ENCODE results near the gene ERG28. TPM values are rescaled to one million over a fixed set of nuclear protein-coding genes. Genes with fewer than 3 reads are reported as not detected.

ERG28 gene
- 10.6 and 12.6 TPM in 2 replicates for total RNA-seq (2013; cell fraction: nucleolus; rRNA removed)
- total RNA-seq (2014; rRNA removed), result 14.6 and 15.2 TPM in 2 replicates
- total RNA-seq (2014; rRNA removed; fragmentation: Illumina TruSeq; extraction: Trizol), result 19.1 and 21.0 TPM in 2 replicates
- 28.0 and 28.5 TPM in 2 replicates for total RNA-seq (2021)
- 22.0 TPM for polyA plus RNA-seq (2011; ENCODE audit: low read depth)
- 47.8 and 48.1 TPM in 2 replicates for polyA plus RNA-seq (2011; rRNA removed)
- polyA plus RNA-seq (2011; cell fraction: cytosol; rRNA removed), result 41.1 and 41.2 TPM in 2 replicates
- polyA plus RNA-seq (2011; cell fraction: nucleus; rRNA removed), result 10.9 and 13.6 TPM in 2 replicates
- 20.1 and 25.5 TPM in 2 replicates for polyA plus RNA-seq (2012)
- 48.0 and 59.2 TPM in 2 replicates for polyA plus RNA-seq (2014; fragmentation: Illumina TruSeq; extraction: Trizol)
- polyA plus RNA-seq (2014; fragmentation: Nextera tagmentation; extraction: Ambion mirVana), result 10 to 100 TPM; 52.6 to 67.0 TPM
- polyA plus RNA-seq (2014; rRNA removed), result 33.9 and 37.0 TPM in 2 replicates
- 10 to 100 TPM; 61.8 to 62.2 TPM for polyA plus RNA-seq (2016; fragmentation: Nextera tagmentation; extraction: Ambion mirVana)
- polyA minus RNA-seq (2011; rRNA and poly(A)+ RNA removed), result 18.9 and 27.4 TPM in 2 replicates
- polyA minus RNA-seq (2011; cell fraction: cytosol; rRNA and poly(A)+ RNA removed), result 5.7 and 6.2 TPM in 2 replicates
- 7.7 and 11.6 TPM in 2 replicates for polyA minus RNA-seq (2011; cell fraction: nucleus; rRNA and poly(A)+ RNA removed)
- percentile 69 among the genes with signal in this experiment for Bru-seq, nascent RNA
- BruChase-seq, experiment 1, labeled RNA remaining after a 6-hour chase, result percentile 66 among the genes with signal in this experiment
- percentile 65 among the genes with signal in this experiment for BruChase-seq, experiment 2, labeled RNA remaining after a 2-hour chase
- long read RNA-seq, experiment 1, transcript ERG28-201 (5 exons, 2,633 nt), result major isoform, 42 of 44 reads
- long read RNA-seq, experiment 1, partial matches to known transcripts, result 0 of 44 reads
- long read RNA-seq, experiment 1, other reads (novel, unspliced or antisense), result 2 of 44 reads
- long read RNA-seq, experiment 2, transcript ERG28-201 (5 exons, 2,633 nt), result major isoform, 93 of 109 reads
- long read RNA-seq, experiment 2, partial matches to known transcripts, result 4 of 109 reads
- long read RNA-seq, experiment 2, other reads (novel, unspliced or antisense), result 12 of 109 reads

DNA sequence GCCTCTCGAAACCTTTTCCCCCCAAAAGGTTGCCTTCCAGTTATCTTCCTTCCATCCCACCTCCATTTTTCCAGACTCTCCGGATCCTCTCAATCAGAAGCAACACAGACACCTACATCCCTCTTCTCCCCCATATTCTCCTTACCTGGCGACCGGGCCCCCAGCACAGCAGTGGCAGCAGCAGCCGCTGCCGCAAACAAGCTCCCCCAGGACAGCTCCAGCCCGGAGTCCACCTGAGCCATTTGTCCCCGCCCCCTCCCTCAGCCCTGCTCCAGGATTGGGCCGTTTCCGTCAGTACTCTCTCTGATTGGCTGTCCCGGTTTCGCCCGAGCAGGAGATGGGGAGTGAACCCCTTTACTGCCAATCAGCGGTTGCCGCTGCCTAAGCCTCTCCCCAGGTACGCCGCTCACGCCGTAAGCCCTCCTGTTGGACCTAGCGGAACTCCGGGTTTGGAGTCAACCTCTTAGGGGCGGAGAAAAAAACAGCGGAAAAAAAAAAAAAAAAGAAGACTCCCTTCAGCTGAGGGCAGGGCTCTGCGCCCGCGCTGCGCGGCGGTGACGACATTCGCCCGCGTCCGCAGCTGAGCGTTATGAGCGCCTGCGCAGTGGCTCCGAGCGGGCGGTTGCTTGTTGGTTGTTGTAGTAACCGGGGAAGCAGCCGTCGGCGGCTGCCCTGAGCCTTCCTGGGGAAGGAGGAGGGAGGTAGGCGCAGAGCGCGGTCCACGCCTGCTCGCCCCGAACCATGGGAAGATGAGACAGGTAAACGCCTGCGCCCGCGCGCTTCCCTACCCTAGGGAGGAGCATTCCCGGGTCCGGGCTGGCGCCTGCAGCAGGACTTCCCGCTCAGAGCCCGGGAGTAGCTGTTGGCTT lies at the start of gene ERG28, which contains the start of gene TTLL5:
Gene ERG28 (minus strand): TSS at position 247 of the 869 bp plus-strand sequence. CDS start 3,374 bp downstream, outside the sequence.
Gene TTLL5 (plus strand): TSS at position 617 of the 869 bp plus-strand sequence. CDS start 1,904 bp downstream, outside the sequence.
- Histone ChIP-seq H3K36me3 (ENCODE audit: control insufficient read depth in 2 of 2, insufficient read depth in 2 of 2, low read length in 1 of 2) (peaks cover 0 to 7% of the 10 kb centered on the region in 2 experiments; a peak in 1 of 4 replicates), H3K4me1 (ENCODE audit: control insufficient read depth, insufficient read depth, low read length) (no peaks in the 10 kb centered on the region), H3K27ac (ENCODE audit: control insufficient read depth, insufficient read depth) (peak within 1 kb of the TSS; percentile 49), H3K4me2 (ENCODE audit: control insufficient read depth, insufficient read depth) (peak within 1 kb of the TSS; percentile 82), H2AFZ (ENCODE audit: control insufficient read depth, low read depth, low read length) (peak within 1 kb of the TSS; percentile 93), H3K9me3 (replicated peaks; ENCODE audit: control insufficient read depth, insufficient read depth, low read length) (no peaks in the 10 kb centered on the region), H4K20me1 (ENCODE audit: control insufficient read depth, insufficient read depth) (no peaks in the 10 kb centered on the region), H3K79me2 (ENCODE audit: control insufficient read depth, insufficient read depth, low read length) (peaks cover 33% of the 10 kb centered on the region), H3K9ac (ENCODE audit: control insufficient read depth, insufficient read depth, low read length) (peak within 1 kb of the TSS; percentile 68), H3K27me3 (replicated peaks in 1 of 2; ENCODE audit: control insufficient read depth in 2 of 2, insufficient read depth in 2 of 2, low read length in 1 of 2) (no peaks in the 10 kb centered on the region), H3K4me3 (peak within 1 kb of the TSS; percentile 89)
- peak; percentile 99 for DNase-seq (ENCODE audit: low read depth, low spot score)
- in situ Hi-C loops (cut with MboI) (no loop called here), intact Hi-C loops (cut with micrococcal nuclease; ENCODE audit: unreplicated experiment) (loop anchor here (2.0 to 5.0 kb wide), 2 partner anchors 138 to 164 kb away; partner anchors contain the start of gene BATF)
- peak; percentile 99 for ATAC-seq
- BruUV-seq (replicated peaks), result no TSS peak
- under 1% methylated on average over 57 of the region's 60 CpGs for WGBS (ENCODE audit: insufficient coverage, insufficient replicate concordance, low lambda C conversion rate, missing lambda C conversion rate)
- ChIA-PET POLR2A (interaction anchor here (0.6 to 1.9 kb wide), 22 partner anchors 9 to 1640 kb away, joined by 3 to 18 read pairs (median 4); partner anchors contain the start of genes BATF, FLVCR2 and GPATCH2L), SMC1A (ENCODE audit: uncharacterized antibody, unreplicated experiment) (interaction anchor here (0.6 to 12.4 kb wide), 17 partner anchors 10 to 467 kb away, joined by 3 to 145 read pairs (median 3); partner anchors contain the start of genes BATF and FLVCR2), RAD21 (ENCODE audit: unreplicated experiment) (interaction anchor here (0.8 to 13.7 kb wide), 20 partner anchors 37 to 530 kb away, joined by 3 to 320 read pairs (median 4); partner anchors contain the start of genes BATF, FLVCR2, IFT43 and TGFB3), CTCF (interaction anchor here (0.7 to 13.0 kb wide), 12 partner anchors 9 to 322 kb away, joined by 3 to 578 read pairs (median 4); partner anchors contain the start of gene FLVCR2)
- FAIRE-seq, result peak; percentile 92
- TF ChIP-seq MEF2A (IDR thresholded peaks at IDR 0.05; ENCODE audit: insufficient read depth, low read depth, low read length) (no peak), SP1 (IDR thresholded peaks at IDR 0.05; ENCODE audit: low read depth, low read length) (peak; percentile 98), TCF12 (IDR thresholded peaks at IDR 0.05; ENCODE audit: low read depth, low read length) (no peak), RELA (IDR thresholded peaks at IDR 0.05; ENCODE audit: borderline replicate concordance, partially characterized antibody) (no peak), DPF2 (IDR thresholded peaks at IDR 0.05) (peak; percentile 79), ZBED1 (IDR thresholded peaks at IDR 0.05; ENCODE audit: borderline replicate concordance) (no peak), ZZZ3 (IDR thresholded peaks at IDR 0.05; ENCODE audit: control insufficient read depth, insufficient read length, low read depth) (no peak), HDGF (IDR thresholded peaks at IDR 0.05) (peak; percentile 94), BRCA1 (IDR thresholded peaks at IDR 0.05; ENCODE audit: low read depth, low read length) (no peak), ELK1 (IDR thresholded peaks at IDR 0.05; ENCODE audit: low read depth, low read length) (peak; percentile 87), MAX (IDR thresholded peaks at IDR 0.05; ENCODE audit: low read depth, low read length) (0 out of 2 replicates have a peak, but pooled peaks have one; percentile 10), CHD4 (IDR thresholded peaks at IDR 0.05) (no peak), RAD21 (IDR thresholded peaks at IDR 0.05; ENCODE audit: insufficient read depth, low read depth, low read length) (no peak)
- TF ChIP-seq, protein P1, sequence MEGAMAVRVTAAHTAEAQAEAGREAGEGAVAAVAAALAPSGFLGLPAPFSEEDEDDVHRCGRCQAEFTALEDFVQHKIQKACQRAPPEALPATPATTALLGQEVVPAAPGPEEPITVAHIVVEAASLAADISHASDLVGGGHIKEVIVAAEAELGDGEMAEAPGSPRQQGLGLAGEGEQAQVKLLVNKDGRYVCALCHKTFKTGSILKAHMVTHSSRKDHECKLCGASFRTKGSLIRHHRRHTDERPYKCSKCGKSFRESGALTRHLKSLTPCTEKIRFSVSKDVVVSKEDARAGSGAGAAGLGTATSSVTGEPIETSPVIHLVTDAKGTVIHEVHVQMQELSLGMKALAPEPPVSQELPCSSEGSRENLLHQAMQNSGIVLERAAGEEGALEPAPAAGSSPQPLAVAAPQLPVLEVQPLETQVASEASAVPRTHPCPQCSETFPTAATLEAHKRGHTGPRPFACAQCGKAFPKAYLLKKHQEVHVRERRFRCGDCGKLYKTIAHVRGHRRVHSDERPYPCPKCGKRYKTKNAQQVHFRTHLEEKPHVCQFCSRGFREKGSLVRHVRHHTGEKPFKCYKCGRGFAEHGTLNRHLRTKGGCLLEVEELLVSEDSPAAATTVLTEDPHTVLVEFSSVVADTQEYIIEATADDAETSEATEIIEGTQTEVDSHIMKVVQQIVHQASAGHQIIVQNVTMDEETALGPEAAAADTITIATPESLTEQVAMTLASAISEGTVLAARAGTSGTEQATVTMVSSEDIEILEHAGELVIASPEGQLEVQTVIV (IDR thresholded peaks at IDR 0.05; ENCODE audit: borderline replicate concordance, partially characterized antibody), result peak; percentile 81

Data from GM12878 (cell line).